Measurements from ENCODE around the gene HPSE2.

DNA sequence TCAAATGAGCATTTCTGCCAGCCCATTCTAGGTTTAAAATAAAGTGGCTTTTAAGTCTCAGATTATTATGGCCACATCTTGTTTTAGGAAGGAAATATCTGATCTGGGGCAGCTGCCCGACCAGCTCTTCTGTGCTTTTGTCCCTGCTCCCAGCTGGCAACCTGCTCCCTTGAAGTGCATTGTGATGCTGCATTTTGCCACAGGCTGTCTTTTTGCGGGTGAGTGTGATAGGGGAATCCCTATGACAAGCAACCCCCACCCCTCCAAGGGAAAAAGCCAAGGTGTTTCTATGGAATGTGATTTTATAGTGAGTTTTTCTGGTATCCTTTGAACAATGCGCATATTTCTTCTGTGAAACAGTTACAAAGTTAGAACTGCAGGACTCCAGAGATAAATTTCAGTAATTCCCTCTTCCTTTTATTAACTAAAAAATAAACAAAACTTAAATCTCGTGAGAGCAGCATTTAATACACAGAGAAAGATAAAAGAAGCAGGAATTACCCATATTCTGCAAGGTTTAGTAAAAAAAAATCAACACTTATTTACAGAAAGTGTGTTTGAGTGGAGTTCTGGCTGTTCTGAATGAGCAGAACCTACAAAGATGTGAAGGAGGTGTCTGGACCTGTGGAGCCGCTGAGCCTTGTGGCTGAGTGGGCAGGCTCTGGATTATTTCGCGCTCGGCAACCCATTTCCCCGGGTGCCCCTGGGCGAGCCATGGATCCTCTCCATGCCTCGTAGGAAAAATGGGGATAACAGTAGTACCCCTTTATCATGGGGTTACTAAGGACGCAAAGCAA lies 778.8 kb downstream of the HPSE2 start:
- TF ChIP-seq, protein P1, sequence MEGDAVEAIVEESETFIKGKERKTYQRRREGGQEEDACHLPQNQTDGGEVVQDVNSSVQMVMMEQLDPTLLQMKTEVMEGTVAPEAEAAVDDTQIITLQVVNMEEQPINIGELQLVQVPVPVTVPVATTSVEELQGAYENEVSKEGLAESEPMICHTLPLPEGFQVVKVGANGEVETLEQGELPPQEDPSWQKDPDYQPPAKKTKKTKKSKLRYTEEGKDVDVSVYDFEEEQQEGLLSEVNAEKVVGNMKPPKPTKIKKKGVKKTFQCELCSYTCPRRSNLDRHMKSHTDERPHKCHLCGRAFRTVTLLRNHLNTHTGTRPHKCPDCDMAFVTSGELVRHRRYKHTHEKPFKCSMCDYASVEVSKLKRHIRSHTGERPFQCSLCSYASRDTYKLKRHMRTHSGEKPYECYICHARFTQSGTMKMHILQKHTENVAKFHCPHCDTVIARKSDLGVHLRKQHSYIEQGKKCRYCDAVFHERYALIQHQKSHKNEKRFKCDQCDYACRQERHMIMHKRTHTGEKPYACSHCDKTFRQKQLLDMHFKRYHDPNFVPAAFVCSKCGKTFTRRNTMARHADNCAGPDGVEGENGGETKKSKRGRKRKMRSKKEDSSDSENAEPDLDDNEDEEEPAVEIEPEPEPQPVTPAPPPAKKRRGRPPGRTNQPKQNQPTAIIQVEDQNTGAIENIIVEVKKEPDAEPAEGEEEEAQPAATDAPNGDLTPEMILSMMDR (IDR thresholded peaks at IDR 0.05; ENCODE audit: borderline replicate concordance, extremely low read depth, low read length, poor library complexity, severe bottlenecking), result no peak
- TF ChIP-seq EZH2 (IDR thresholded peaks at IDR 0.05; ENCODE audit: borderline replicate concordance, low read depth, low read length, severe bottlenecking), result no peak

All from DND-41 (cell line).